Neural cell (in vitro differentiated cells): ENCODE measurements around the gene IBTK. TPM values are rescaled to one million over a fixed set of nuclear protein-coding genes. Genes with fewer than 3 reads are reported as not detected.

Source experiments
- H2AFZ ChIP-seq: fragments of 200-600, 300-800 bp; sonication (generic), shearing (Covaris generic); 2 replicates; pipeline ENCODE4 v1.6.0; 2014; ENCODE audit warnings: low read depth, mild to moderate bottlenecking, antibody characterized with exemption, low read length, moderate library complexity
- H3F3A ChIP-seq: fragments of 200-600 bp; shearing (Covaris generic); 2 replicates; pipeline ENCODE4 v1.6.1; 2016; ENCODE audit warnings: mild to moderate bottlenecking, moderate library complexity, mixed read lengths, antibody characterized with exemption, low read length; ENCODE audit not compliant: insufficient read depth, poor library complexity, severe bottlenecking
- H3K27ac ChIP-seq: fragments of 200-600, 300-800 bp; sonication (generic), shearing (Covaris generic); 2 replicates; pipeline ENCODE4 v1.5.1; 2014; ENCODE audit warnings: mild to moderate bottlenecking, low read length, moderate library complexity
- H3K27me3 ChIP-seq: fragments of 300-800, 200-600 bp; sonication (generic), shearing (Covaris generic); 2 replicates; pipeline ENCODE4 v1.6.0; 2014; ENCODE audit warnings: mild to moderate bottlenecking, low read depth, low read length, moderate library complexity; ENCODE audit not compliant: insufficient read depth
- H3K36me3 ChIP-seq: fragments of 300-800, 200-600 bp; sonication (generic), shearing (Covaris generic); 2 replicates; pipeline ENCODE4 v1.5.1; 2014; ENCODE audit warnings: mild to moderate bottlenecking, antibody characterized with exemption, low read length, moderate library complexity; ENCODE audit not compliant: insufficient read depth
- H3K4me2 ChIP-seq: fragments of 300-800, 200-600 bp; sonication (generic), shearing (Covaris generic); 2 replicates; pipeline ENCODE4 v1.6.0; 2014; ENCODE audit warnings: mild to moderate bottlenecking, low read length
- H3K4me3 ChIP-seq: fragments of 300-800, 200-600 bp; sonication (generic), shearing (Covaris generic); 2 replicates; pipeline ENCODE4 v1.5.1; 2014; ENCODE audit warnings: mild to moderate bottlenecking, low read length, moderate library complexity
- H3K79me2 ChIP-seq: fragments of 200-600 bp; shearing (Covaris generic); replicated peaks from 2 replicates; pipeline ENCODE4 v1.6.0; 2014; ENCODE audit warnings: mild to moderate bottlenecking, low read length, moderate library complexity; ENCODE audit not compliant: insufficient read depth
- H3K9ac ChIP-seq: fragments of 300-800, 200-600 bp; sonication (generic), shearing (Covaris generic); 2 replicates; pipeline ENCODE4 v1.6.1; 2016; ENCODE audit warnings: mild to moderate bottlenecking, low read length, mixed read lengths
- H3K9me2 ChIP-seq: fragments of 200-600 bp; shearing (Covaris generic); 2 replicates; pipeline ENCODE4 v1.6.1; 2016; ENCODE audit warnings: mild to moderate bottlenecking, low read length, mixed read lengths; ENCODE audit not compliant: insufficient read depth
- H3K9me3 ChIP-seq: fragments of 200-600, 300-800 bp; sonication (generic), shearing (Covaris generic); 2 replicates; pipeline ENCODE4 v1.6.1; 2016; ENCODE audit warnings: mild to moderate bottlenecking, mixed run types, low read length, moderate library complexity, mixed read lengths
- H4K20me1 ChIP-seq: fragments of 200-600 bp; shearing (Covaris generic); 2 replicates; pipeline ENCODE4 v1.6.1; 2016; ENCODE audit warnings: mild to moderate bottlenecking, mixed run types; ENCODE audit not compliant: insufficient read depth
- EP300 ChIP-seq: fragments of 450-650 bp; conservative IDR thresholded peaks from 2 replicates; pipeline ENCODE4 v1.6.1; 2014; ENCODE audit warnings: antibody characterized with exemption, mild to moderate bottlenecking, moderate library complexity; ENCODE audit not compliant: poor library complexity, severe bottlenecking
- EZH2 ChIP-seq: fragments of 200-600, 300-800 bp; shearing (Covaris generic), sonication (generic); IDR thresholded peaks from 2 replicates; pipeline ENCODE4 v1.6.1; 2014; ENCODE audit warnings: antibody characterized with exemption, low read length, borderline replicate concordance, mild to moderate bottlenecking; ENCODE audit not compliant: insufficient read depth, poor library complexity, severe bottlenecking
- MXI1 ChIP-seq: fragments of 450-650 bp; conservative IDR thresholded peaks from 2 replicates; pipeline ENCODE4 v1.6.1; 2014; ENCODE audit warnings: antibody characterized with exemption, mild to moderate bottlenecking; ENCODE audit not compliant: poor library complexity, severe bottlenecking
- POLR2AphosphoS5 ChIP-seq: IDR thresholded peaks from 2 replicates; pipeline ENCODE4 v1.6.1; 2012
- RAD21 ChIP-seq: fragments of 450-650 bp; conservative IDR thresholded peaks from 2 replicates; pipeline ENCODE4 v1.6.1; 2014; ENCODE audit warnings: antibody characterized with exemption, mild to moderate bottlenecking, moderate library complexity
- TAF1 ChIP-seq: IDR thresholded peaks from 2 replicates; pipeline ENCODE4 v1.6.1; 2012; ENCODE audit warnings: low read depth
- polyA plus RNA-seq: library from polyadenylated mRNA; depleted of rRNA; stranded (reverse); fragments of >200 nt; gene quantifications from 2 replicates; pipeline ENCODE4 v1.2.3, GENCODE V29; 2014
- TF ChIP-seq, protein P1 (sequence below): IDR thresholded peaks from 2 replicates; pipeline ENCODE4 v1.6.1; 2012; ENCODE audit warnings: borderline replicate concordance
- TF ChIP-seq, protein P2 (sequence below): fragments of 450-650 bp; IDR thresholded peaks from 2 replicates; pipeline ENCODE4 v1.5.1; 2014; ENCODE audit warnings: antibody characterized with exemption, mild to moderate bottlenecking, moderate library complexity; ENCODE audit not compliant: poor library complexity, severe bottlenecking

Gene IBTK
- polyA plus RNA-seq, 1 donor from 2014 or later: 64.6 TPM

DNA sequence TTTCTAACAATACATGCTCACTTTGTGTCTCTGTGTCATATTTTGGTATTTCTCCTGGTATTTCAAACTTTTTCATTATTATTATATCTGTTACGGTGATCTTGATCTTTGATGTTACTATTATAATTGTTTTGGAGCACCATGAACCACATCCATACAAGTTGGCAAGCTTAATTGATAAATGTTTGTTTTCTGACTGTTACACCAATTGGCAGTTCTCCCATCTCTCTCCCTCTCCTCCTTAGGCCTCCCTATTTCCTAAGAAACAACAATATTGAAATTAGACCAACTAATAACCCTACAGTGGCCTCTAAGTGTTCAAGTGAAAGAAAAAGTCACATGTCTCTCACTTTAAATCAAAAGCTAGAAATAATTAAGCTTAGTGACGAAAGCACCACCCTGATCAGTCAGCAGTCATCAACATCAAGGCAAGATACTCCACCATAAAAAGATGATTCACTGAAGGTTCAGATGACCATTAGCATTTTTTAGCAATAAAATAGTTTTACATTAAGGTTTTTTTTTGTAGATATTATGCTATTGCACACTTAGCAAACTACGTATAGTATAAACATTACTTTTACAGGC lies 61.5 kb downstream of the IBTK start:
- Histone ChIP-seq H3K79me2 (no peaks in the 10 kb centered on the region), H2AFZ (no peak overlapping the region), H3K36me3 (peaks cover 12% of the 10 kb centered on the region), H3K4me2 (no peak overlapping the region), H3K9me2 (no peaks in the 10 kb centered on the region), H3K4me3 (no peak overlapping the region), H4K20me1 (no peaks in the 10 kb centered on the region), H3K9me3 (no peaks in the 10 kb centered on the region), H3K27me3 (no peaks in the 10 kb centered on the region), H3F3A (no peaks in the 10 kb centered on the region), H3K9ac (no peak overlapping the region), H3K27ac (no peak overlapping the region)
- no peak for TF ChIP-seq EP300
- TF ChIP-seq MXI1: no peak
- TF ChIP-seq POLR2AphosphoS5: no peak
- no peak for TF ChIP-seq EZH2
- TF ChIP-seq, protein P1, sequence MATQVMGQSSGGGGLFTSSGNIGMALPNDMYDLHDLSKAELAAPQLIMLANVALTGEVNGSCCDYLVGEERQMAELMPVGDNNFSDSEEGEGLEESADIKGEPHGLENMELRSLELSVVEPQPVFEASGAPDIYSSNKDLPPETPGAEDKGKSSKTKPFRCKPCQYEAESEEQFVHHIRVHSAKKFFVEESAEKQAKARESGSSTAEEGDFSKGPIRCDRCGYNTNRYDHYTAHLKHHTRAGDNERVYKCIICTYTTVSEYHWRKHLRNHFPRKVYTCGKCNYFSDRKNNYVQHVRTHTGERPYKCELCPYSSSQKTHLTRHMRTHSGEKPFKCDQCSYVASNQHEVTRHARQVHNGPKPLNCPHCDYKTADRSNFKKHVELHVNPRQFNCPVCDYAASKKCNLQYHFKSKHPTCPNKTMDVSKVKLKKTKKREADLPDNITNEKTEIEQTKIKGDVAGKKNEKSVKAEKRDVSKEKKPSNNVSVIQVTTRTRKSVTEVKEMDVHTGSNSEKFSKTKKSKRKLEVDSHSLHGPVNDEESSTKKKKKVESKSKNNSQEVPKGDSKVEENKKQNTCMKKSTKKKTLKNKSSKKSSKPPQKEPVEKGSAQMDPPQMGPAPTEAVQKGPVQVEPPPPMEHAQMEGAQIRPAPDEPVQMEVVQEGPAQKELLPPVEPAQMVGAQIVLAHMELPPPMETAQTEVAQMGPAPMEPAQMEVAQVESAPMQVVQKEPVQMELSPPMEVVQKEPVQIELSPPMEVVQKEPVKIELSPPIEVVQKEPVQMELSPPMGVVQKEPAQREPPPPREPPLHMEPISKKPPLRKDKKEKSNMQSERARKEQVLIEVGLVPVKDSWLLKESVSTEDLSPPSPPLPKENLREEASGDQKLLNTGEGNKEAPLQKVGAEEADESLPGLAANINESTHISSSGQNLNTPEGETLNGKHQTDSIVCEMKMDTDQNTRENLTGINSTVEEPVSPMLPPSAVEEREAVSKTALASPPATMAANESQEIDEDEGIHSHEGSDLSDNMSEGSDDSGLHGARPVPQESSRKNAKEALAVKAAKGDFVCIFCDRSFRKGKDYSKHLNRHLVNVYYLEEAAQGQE: no peak
- no peak for TF ChIP-seq TAF1

DNA sequence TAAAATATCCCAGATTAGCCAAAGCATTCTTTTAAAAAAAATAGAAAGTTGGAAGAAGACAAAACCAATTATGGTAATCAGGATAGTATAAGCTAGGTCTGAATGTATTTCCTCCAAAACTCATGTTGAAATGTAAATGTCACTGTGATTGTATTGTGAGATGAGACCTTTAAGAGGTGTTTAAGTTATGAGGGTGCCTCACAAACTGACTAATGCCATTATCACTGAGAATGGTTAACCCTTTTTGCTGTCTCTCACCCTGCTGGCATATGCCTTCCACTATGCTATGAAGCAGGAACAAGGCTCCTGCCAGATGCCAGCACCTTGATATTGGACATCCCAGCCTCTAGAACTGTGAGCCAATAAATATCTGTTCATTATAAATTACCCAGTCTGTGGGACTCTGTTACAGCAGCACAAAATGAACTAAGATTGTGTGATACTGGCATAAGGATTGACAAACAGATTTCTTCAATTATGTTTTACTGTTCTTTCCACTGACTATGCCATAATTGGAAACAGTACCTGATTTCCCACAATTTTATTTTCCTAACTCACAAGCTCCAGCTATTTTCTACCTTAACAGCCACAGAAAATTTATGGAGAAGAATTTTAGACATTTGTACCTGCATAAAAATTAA lies 63.8 kb downstream of the IBTK start:
- H3K9me2 ChIP-seq: no peaks in the 10 kb centered on the region
- H3K9me3 ChIP-seq: no peaks in the 10 kb centered on the region
- no peak overlapping the region for H3K27ac ChIP-seq
- no peak overlapping the region for H3K9ac ChIP-seq
- H3F3A ChIP-seq: no peaks in the 10 kb centered on the region
- no peak overlapping the region for H3K4me2 ChIP-seq
- H4K20me1 ChIP-seq: no peaks in the 10 kb centered on the region
- TF ChIP-seq TAF1 (no peak), EZH2 (no peak), RAD21 (no peak)
- TF ChIP-seq, protein P2, sequence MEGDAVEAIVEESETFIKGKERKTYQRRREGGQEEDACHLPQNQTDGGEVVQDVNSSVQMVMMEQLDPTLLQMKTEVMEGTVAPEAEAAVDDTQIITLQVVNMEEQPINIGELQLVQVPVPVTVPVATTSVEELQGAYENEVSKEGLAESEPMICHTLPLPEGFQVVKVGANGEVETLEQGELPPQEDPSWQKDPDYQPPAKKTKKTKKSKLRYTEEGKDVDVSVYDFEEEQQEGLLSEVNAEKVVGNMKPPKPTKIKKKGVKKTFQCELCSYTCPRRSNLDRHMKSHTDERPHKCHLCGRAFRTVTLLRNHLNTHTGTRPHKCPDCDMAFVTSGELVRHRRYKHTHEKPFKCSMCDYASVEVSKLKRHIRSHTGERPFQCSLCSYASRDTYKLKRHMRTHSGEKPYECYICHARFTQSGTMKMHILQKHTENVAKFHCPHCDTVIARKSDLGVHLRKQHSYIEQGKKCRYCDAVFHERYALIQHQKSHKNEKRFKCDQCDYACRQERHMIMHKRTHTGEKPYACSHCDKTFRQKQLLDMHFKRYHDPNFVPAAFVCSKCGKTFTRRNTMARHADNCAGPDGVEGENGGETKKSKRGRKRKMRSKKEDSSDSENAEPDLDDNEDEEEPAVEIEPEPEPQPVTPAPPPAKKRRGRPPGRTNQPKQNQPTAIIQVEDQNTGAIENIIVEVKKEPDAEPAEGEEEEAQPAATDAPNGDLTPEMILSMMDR: no peak
- TF ChIP-seq, protein P1: no peak
- H3K36me3 ChIP-seq: peaks cover 21% of the 10 kb centered on the region
- no peaks in the 10 kb centered on the region for H3K27me3 ChIP-seq
- H3K79me2 ChIP-seq: no peaks in the 10 kb centered on the region
- H2AFZ ChIP-seq: no peak overlapping the region
- no peak overlapping the region for H3K4me3 ChIP-seq
